GF-D8 (cell line): ENCODE results near the gene KNDC1.
"Not testable (repeated sequence)": the region's sequence is repeated elsewhere in the genome, so short reads cannot be mapped to it uniquely, and the experiment has no call there.

Experiments
- DNase-seq: peaks from one replicate; lab custom pipeline; 2025; lab: John Stamatoyannopoulos, UW

KNDC1 gene

GRCh38 chr10:133221756-133222155 is 61.7 kb downstream of the KNDC1 start:
- DNase-seq: not testable (repeated sequence)

- DNase-seq: no peak
These were observed 64.1 kb downstream of the KNDC1 start for GRCh38 chr10:133224076-133224475.

GRCh38 chr10:133224756-133225372 is 64.8 kb downstream of the KNDC1 start:
- DNase-seq: no peak

- no peak for DNase-seq
These were observed 65.7 kb downstream of the KNDC1 start for GRCh38 chr10:133225707-133226191.

GRCh38 chr10:133226251-133226808 is 66.3 kb downstream of the KNDC1 start:
- DNase-seq: no peak

- no peak for DNase-seq
These were observed 67.2 kb downstream of the KNDC1 start for GRCh38 chr10:133227256-133227655.

- DNase-seq: no peak
These were observed 69.4 kb downstream of the KNDC1 start for GRCh38 chr10:133229265-133230043.

- no peak for DNase-seq
These were observed 70.0 kb downstream of the KNDC1 start, which contains the start of gene UTF1 for GRCh38 chr10:133230044-133230361. Gene UTF1 (plus strand): TSS chr10:133230217. CDS start chr10:133230289, 72 bp downstream.

GRCh38 chr10:133230387-133231195 is 70.6 kb downstream of the KNDC1 start:
- no peak for DNase-seq

- DNase-seq: no peak
These were observed 71.4 kb downstream of the KNDC1 start for GRCh38 chr10:133231244-133231945.

- no peak for DNase-seq
These were observed 72.0 kb downstream of the KNDC1 start for GRCh38 chr10:133231946-133232574.

GRCh38 chr10:133234796-133235195 is 74.8 kb downstream of the KNDC1 start:
- not testable (repeated sequence) for DNase-seq

- no peak for DNase-seq
These were observed 75.3 kb downstream of the KNDC1 start for GRCh38 chr10:133235265-133235855.

- no peak for DNase-seq
These were observed 75.9 kb downstream of the KNDC1 start for GRCh38 chr10:133235932-133236331.

- no peak for DNase-seq
These were observed 76.6 kb downstream of the KNDC1 start for GRCh38 chr10:133236401-133237240.

GRCh38 chr10:133237241-133237587 is 77.2 kb downstream of the KNDC1 start:
- DNase-seq: no peak

- no peak for DNase-seq
These were observed 77.8 kb downstream of the KNDC1 start, which contains the start of gene VENTX for GRCh38 chr10:133237588-133238465. Gene VENTX (plus strand): TSS chr10:133237855. CDS start chr10:133237915, 60 bp downstream.

- DNase-seq: no peak
These were observed 78.4 kb downstream of the KNDC1 start for GRCh38 chr10:133238466-133238804.

GRCh38 chr10:133239990-133240389 is 80.0 kb downstream of the KNDC1 start:
- DNase-seq: no peak
